ENCODE measurements around the gene AFAP1L1.

The AFAP1L1 gene

GRCh38 chr5:149348518-149348917, 76.9 kb downstream of the AFAP1L1 start:
- no peak overlapping the region for H3K27ac ChIP-seq (ENCODE audit: extremely low read depth, low read depth, low read length)
- TF ChIP-seq, protein P1, sequence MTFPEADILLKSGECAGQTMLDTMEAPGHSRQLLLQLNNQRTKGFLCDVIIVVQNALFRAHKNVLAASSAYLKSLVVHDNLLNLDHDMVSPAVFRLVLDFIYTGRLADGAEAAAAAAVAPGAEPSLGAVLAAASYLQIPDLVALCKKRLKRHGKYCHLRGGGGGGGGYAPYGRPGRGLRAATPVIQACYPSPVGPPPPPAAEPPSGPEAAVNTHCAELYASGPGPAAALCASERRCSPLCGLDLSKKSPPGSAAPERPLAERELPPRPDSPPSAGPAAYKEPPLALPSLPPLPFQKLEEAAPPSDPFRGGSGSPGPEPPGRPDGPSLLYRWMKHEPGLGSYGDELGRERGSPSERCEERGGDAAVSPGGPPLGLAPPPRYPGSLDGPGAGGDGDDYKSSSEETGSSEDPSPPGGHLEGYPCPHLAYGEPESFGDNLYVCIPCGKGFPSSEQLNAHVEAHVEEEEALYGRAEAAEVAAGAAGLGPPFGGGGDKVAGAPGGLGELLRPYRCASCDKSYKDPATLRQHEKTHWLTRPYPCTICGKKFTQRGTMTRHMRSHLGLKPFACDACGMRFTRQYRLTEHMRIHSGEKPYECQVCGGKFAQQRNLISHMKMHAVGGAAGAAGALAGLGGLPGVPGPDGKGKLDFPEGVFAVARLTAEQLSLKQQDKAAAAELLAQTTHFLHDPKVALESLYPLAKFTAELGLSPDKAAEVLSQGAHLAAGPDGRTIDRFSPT (tag by site-specific recombination; IDR thresholded peaks at IDR 0.05), result no peak
- TF ChIP-seq ZBTB48 (tag by site-specific recombination; IDR thresholded peaks at IDR 0.05), result no peak
- TF ChIP-seq REPIN1 (tag by site-specific recombination; IDR thresholded peaks at IDR 0.05; ENCODE audit: low read depth), result no peak
- no peak for TF ChIP-seq ZNF114 (tag by site-specific recombination; IDR thresholded peaks at IDR 0.05)
- TF ChIP-seq ZNF785 (tag by site-specific recombination; IDR thresholded peaks at IDR 0.05), result no peak
- TF ChIP-seq ZNF670 (tag by site-specific recombination; IDR thresholded peaks at IDR 0.05; ENCODE audit: low read depth), result no peak
- TF ChIP-seq YY1 (tag by site-specific recombination; IDR thresholded peaks at IDR 0.05), result no peak
- TF ChIP-seq ZNF248 (tag by site-specific recombination; IDR thresholded peaks at IDR 0.05), result no peak
- no peak for TF ChIP-seq ZFP69B (tag by site-specific recombination; IDR thresholded peaks at IDR 0.05)
- TF ChIP-seq ZNF585B (tag by site-specific recombination; IDR thresholded peaks at IDR 0.05), result no peak
- TF ChIP-seq, protein P2, sequence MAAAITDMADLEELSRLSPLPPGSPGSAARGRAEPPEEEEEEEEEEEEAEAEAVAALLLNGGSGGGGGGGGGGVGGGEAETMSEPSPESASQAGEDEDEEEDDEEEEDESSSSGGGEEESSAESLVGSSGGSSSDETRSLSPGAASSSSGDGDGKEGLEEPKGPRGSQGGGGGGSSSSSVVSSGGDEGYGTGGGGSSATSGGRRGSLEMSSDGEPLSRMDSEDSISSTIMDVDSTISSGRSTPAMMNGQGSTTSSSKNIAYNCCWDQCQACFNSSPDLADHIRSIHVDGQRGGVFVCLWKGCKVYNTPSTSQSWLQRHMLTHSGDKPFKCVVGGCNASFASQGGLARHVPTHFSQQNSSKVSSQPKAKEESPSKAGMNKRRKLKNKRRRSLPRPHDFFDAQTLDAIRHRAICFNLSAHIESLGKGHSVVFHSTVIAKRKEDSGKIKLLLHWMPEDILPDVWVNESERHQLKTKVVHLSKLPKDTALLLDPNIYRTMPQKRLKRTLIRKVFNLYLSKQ (tag by site-specific recombination; IDR thresholded peaks at IDR 0.05; ENCODE audit: borderline replicate concordance), result no peak
- CTCF ChIA-PET, result interaction anchor here (0.6 to 1.8 kb wide), 6 partner anchors 9 to 1456 kb away, joined by 3 to 12 read pairs (median 4); partner anchors contain the start of gene PCYOX1L
- POLR2A ChIA-PET, result interaction anchor here (1.2 kb wide), 1 partner anchor 9 kb away, joined by 6 read pairs; the partner anchor contains the start of gene PCYOX1L
- no peaks in the 10 kb centered on the region for H3K9me3 ChIP-seq (ENCODE audit: control insufficient read depth, insufficient read depth, low read depth, low read length)
- H3K4me3 ChIP-seq (ENCODE audit: low read depth, low read length), result no peak overlapping the region
- H3K4me1 ChIP-seq (ENCODE audit: control insufficient read depth, insufficient read depth, low read length), result no peaks in the 10 kb centered on the region
- peaks cover 48 to 66% of the 10 kb centered on the region in 2 experiments for H3K36me3 ChIP-seq (ENCODE audit: control insufficient read depth in 2 of 2, insufficient read depth in 1 of 2, low read length in 2 of 2)

GRCh38 chr5:149349382-149349781, 77.7 kb downstream of the AFAP1L1 start:
- CTCF ChIA-PET, result interaction anchor here (0.6 to 1.0 kb wide), 6 partner anchors 8 to 1456 kb away, joined by 3 to 4 read pairs (median 3); partner anchors contain the start of gene PCYOX1L
- no peaks in the 10 kb centered on the region for H3K9me3 ChIP-seq (ENCODE audit: control insufficient read depth, insufficient read depth, low read depth, low read length)
- H3K4me1 ChIP-seq (ENCODE audit: control insufficient read depth, insufficient read depth, low read length), result no peaks in the 10 kb centered on the region
- no peak overlapping the region for H3K4me3 ChIP-seq (ENCODE audit: low read depth, low read length)
- POLR2A ChIA-PET, result interaction anchor here (1.2 to 1.3 kb wide), 2 partner anchors 9 to 28 kb away, joined by 3 to 6 read pairs; partner anchors contain the start of gene PCYOX1L
- H3K27ac ChIP-seq (ENCODE audit: extremely low read depth, low read depth, low read length), result no peak overlapping the region
- H3K36me3 ChIP-seq (ENCODE audit: control insufficient read depth in 2 of 2, insufficient read depth in 1 of 2, low read length in 2 of 2), result peaks cover 51 to 75% of the 10 kb centered on the region in 2 experiments
- TF ChIP-seq ZNF23 (tag by site-specific recombination; IDR thresholded peaks at IDR 0.05; ENCODE audit: borderline replicate concordance) (no peak), PRDM2 (tag by site-specific recombination; IDR thresholded peaks at IDR 0.05; ENCODE audit: borderline replicate concordance) (no peak), ZNF76 (tag by site-specific recombination; IDR thresholded peaks at IDR 0.05; ENCODE audit: borderline replicate concordance, low read depth) (no peak), ZNF830 (tag by site-specific recombination; IDR thresholded peaks at IDR 0.05; ENCODE audit: low read depth) (no peak), ZNF843 (tag by site-specific recombination; IDR thresholded peaks at IDR 0.05) (no peak), ZNF561 (tag by site-specific recombination; IDR thresholded peaks at IDR 0.05; ENCODE audit: borderline replicate concordance) (no peak), ZNF555 (tag by site-specific recombination; conservative IDR thresholded peaks at IDR 0.05) (no peak)
- TF ChIP-seq, protein P3, sequence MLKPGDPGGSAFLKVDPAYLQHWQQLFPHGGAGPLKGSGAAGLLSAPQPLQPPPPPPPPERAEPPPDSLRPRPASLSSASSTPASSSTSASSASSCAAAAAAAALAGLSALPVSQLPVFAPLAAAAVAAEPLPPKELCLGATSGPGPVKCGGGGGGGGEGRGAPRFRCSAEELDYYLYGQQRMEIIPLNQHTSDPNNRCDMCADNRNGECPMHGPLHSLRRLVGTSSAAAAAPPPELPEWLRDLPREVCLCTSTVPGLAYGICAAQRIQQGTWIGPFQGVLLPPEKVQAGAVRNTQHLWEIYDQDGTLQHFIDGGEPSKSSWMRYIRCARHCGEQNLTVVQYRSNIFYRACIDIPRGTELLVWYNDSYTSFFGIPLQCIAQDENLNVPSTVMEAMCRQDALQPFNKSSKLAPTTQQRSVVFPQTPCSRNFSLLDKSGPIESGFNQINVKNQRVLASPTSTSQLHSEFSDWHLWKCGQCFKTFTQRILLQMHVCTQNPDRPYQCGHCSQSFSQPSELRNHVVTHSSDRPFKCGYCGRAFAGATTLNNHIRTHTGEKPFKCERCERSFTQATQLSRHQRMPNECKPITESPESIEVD (tag by site-specific recombination; IDR thresholded peaks at IDR 0.05), result no peak
- TF ChIP-seq, protein P4, sequence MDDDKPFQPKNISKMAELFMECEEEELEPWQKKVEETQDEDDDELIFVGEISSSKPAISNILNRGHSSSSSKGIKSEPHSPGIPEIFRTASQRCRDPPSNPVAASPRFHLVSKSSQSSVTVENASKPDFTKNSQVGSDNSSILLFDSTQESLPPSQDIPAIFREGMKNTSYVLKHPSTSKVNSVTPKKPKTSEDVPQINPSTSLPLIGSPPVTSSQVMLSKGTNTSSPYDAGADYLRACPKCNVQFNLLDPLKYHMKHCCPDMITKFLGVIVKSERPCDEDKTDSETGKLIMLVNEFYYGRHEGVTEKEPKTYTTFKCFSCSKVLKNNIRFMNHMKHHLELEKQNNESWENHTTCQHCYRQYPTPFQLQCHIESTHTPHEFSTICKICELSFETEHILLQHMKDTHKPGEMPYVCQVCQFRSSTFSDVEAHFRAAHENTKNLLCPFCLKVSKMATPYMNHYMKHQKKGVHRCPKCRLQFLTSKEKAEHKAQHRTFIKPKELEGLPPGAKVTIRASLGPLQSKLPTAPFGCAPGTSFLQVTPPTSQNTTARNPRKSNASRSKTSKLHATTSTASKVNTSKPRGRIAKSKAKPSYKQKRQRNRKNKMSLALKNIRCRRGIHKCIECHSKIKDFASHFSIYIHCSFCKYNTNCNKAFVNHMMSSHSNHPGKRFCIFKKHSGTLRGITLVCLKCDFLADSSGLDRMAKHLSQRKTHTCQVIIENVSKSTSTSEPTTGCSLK (tag by site-specific recombination; IDR thresholded peaks at IDR 0.05), result no peak

All from HEK293 (cell line).